CD4-positive, alpha-beta T cell treated with Interleukin-4 for 1 hour (primary cell): Measurements from ENCODE around the gene DPP10.
"Not testable (repeated sequence)": the region's sequence is repeated elsewhere in the genome, so short reads cannot be mapped to it uniquely, and the experiment has no call there.

Source experiments
- DNase-seq, 2 donors: peaks; one replicate each; pipeline ENCODE4 v3.0.0-alpha.2; 2020 to 2022

The DPP10 gene

GRCh38 chr2:114442510-114442909, at the start of gene DPP10:
TSS of gene DPP10 (plus strand) at chr2:114442641.
- no peak for DNase-seq

GRCh38 chr2:114400890-114401289, 41.6 kb upstream of the DPP10 start:
- DNase-seq: no peak

- DNase-seq: no peak
Measured at GRCh38 chr2:114405247-114406116, 37.0 kb upstream of the DPP10 start.

GRCh38 chr2:114406347-114406746, 36.1 kb upstream of the DPP10 start:
- DNase-seq: no peak

- DNase-seq: not testable (repeated sequence)
Measured at GRCh38 chr2:114407353-114407752, 35.1 kb upstream of the DPP10 start.

GRCh38 chr2:114421781-114422180, 20.7 kb upstream of the DPP10 start:
- no peak for DNase-seq

GRCh38 chr2:114424699-114425098, 17.7 kb upstream of the DPP10 start:
- DNase-seq: no peak

- no peak for DNase-seq
Measured at GRCh38 chr2:114426756-114427155, 15.7 kb upstream of the DPP10 start.

- no peak for DNase-seq
Measured at GRCh38 chr2:114436329-114436728, 6.1 kb upstream of the DPP10 start.

- DNase-seq: no peak
Measured at GRCh38 chr2:114446571-114446970, 4.1 kb downstream of the DPP10 start.

- no peak for DNase-seq
Measured at GRCh38 chr2:114450639-114451038, 8.2 kb downstream of the DPP10 start.

- DNase-seq: no peak
Measured at GRCh38 chr2:114456566-114456965, 14.1 kb downstream of the DPP10 start.

GRCh38 chr2:114457956-114458355, 15.5 kb downstream of the DPP10 start:
- DNase-seq: no peak

- no peak for DNase-seq
Measured at GRCh38 chr2:114461116-114461515, 18.7 kb downstream of the DPP10 start.

- DNase-seq: no peak
Measured at GRCh38 chr2:114464961-114465706, 22.7 kb downstream of the DPP10 start.

- no peak for DNase-seq
Measured at GRCh38 chr2:114468343-114468742, 25.9 kb downstream of the DPP10 start.

- no peak for DNase-seq
Measured at GRCh38 chr2:114472246-114472645, 29.8 kb downstream of the DPP10 start.

- DNase-seq: no peak
Measured at GRCh38 chr2:114472726-114473125, 30.3 kb downstream of the DPP10 start.

GRCh38 chr2:114488841-114489530, 46.5 kb downstream of the DPP10 start:
- DNase-seq: no peak

GRCh38 chr2:114495046-114495445, 52.6 kb downstream of the DPP10 start:
- DNase-seq: no peak

GRCh38 chr2:114496959-114497358, 54.5 kb downstream of the DPP10 start:
- DNase-seq: no peak

- no peak for DNase-seq
Measured at GRCh38 chr2:114499101-114499500, 56.7 kb downstream of the DPP10 start.

- DNase-seq: no peak
Measured at GRCh38 chr2:114507744-114508143, 65.3 kb downstream of the DPP10 start.

- no peak for DNase-seq
Measured at GRCh38 chr2:114515882-114516281, 73.4 kb downstream of the DPP10 start.
